ENCODE measurements around the gene JAGN1. TPM values are rescaled to one million over a fixed set of nuclear protein-coding genes. Genes with fewer than 3 reads are reported as not detected.
A peak's percentile ranks its signal among the peaks of the same experiment; 100 is the strongest.

JAGN1 gene
- total RNA-seq, 2 experiments from 2014 or later, result 21.0 to 29.5 TPM

GRCh38 chr3:9935966-9936510 is 45.6 kb downstream of the JAGN1 start:
- intact Hi-C loops (cut with micrococcal nuclease; ENCODE audit: unreplicated experiment), result loop anchor here (10.0 kb wide), 1 partner anchor 289 kb away; no protein-coding TSS in a partner anchor
- CTCF ChIA-PET (ENCODE audit: unreplicated experiment), result no interaction called here

GRCh38 chr3:9937486-9938238 is 47.3 kb downstream of the JAGN1 start:
- CTCF ChIA-PET (ENCODE audit: unreplicated experiment), result no interaction called here
- intact Hi-C loops (cut with micrococcal nuclease; ENCODE audit: unreplicated experiment), result loop anchor here (10.0 kb wide), 1 partner anchor 287 kb away; no protein-coding TSS in a partner anchor
- no peak overlapping the region for H3K27ac ChIP-seq (ENCODE audit: low read depth, low read length, poor library complexity, severe bottlenecking)

More at GRCh38 chr3:9935966-9936510, 45.6 kb downstream of the JAGN1 start:
- Histone ChIP-seq H3K27ac (ENCODE audit: low read depth, low read length, poor library complexity, severe bottlenecking) (no peak overlapping the region), H3K36me3 (ENCODE audit: insufficient read depth, low read length) (peaks cover 20% of the 10 kb centered on the region), H3K4me3 (ENCODE audit: low read depth, low read length, poor library complexity, severe bottlenecking) (no peak overlapping the region), H3K79me2 (ENCODE audit: insufficient read depth, low read depth, low read length) (no peaks in the 10 kb centered on the region; the same call in 1 of the 2 replicates), H3K9me3 (ENCODE audit: low read length) (no peaks in the 10 kb centered on the region), H3K4me1 (ENCODE audit: insufficient read depth, low read length, poor library complexity, severe bottlenecking) (peaks cover 22% of the 10 kb centered on the region), H3K9me2 (ENCODE audit: insufficient read depth, low read length) (no peaks in the 10 kb centered on the region), H3K4me2 (ENCODE audit: low read length) (peak overlapping the region; percentile 87), H4K20me1 (ENCODE audit: insufficient read depth, low read length) (no peaks in the 10 kb centered on the region), H2AFZ (ENCODE audit: low read length) (no peak overlapping the region)
- no peak for DNase-seq (ENCODE audit: low spot score)
- TF ChIP-seq CTCF (conservative IDR thresholded peaks at IDR 0.05; ENCODE audit: low read length) (no peak), EZH2phosphoT487 (IDR thresholded peaks at IDR 0.05; ENCODE audit: borderline replicate concordance, low read depth, low read length) (no peak)
- POLR2A ChIA-PET, result no interaction called here
- no TSS peak for BruUV-seq (replicated peaks)

More at GRCh38 chr3:9937486-9938238, 47.3 kb downstream of the JAGN1 start:
- no peak for TF ChIP-seq EZH2phosphoT487 (IDR thresholded peaks at IDR 0.05; ENCODE audit: borderline replicate concordance, low read depth, low read length)
- TF ChIP-seq CTCF (conservative IDR thresholded peaks at IDR 0.05; ENCODE audit: low read length), result no peak
- Histone ChIP-seq H3K36me3 (ENCODE audit: insufficient read depth, low read length) (peaks cover 22% of the 10 kb centered on the region), H4K20me1 (ENCODE audit: insufficient read depth, low read length) (no peaks in the 10 kb centered on the region), H3K4me1 (ENCODE audit: insufficient read depth, low read length, poor library complexity, severe bottlenecking) (peaks cover 18% of the 10 kb centered on the region), H3K9me3 (ENCODE audit: low read length) (no peaks in the 10 kb centered on the region), H2AFZ (ENCODE audit: low read length) (no peak overlapping the region), H3K9me2 (ENCODE audit: insufficient read depth, low read length) (no peaks in the 10 kb centered on the region), H3K4me2 (ENCODE audit: low read length) (no peak overlapping the region), H3K4me3 (ENCODE audit: low read depth, low read length, poor library complexity, severe bottlenecking) (no peak overlapping the region), H3K79me2 (ENCODE audit: insufficient read depth, low read depth, low read length) (no peaks in the 10 kb centered on the region; the same call in 1 of the 2 replicates)
- BruUV-seq (replicated peaks), result no TSS peak
- no peak for DNase-seq (ENCODE audit: low spot score)
- POLR2A ChIA-PET, result interaction anchor here (0.6 kb wide), 1 partner anchor 210 kb away, joined by 3 read pairs; no protein-coding TSS in a partner anchor

Data from OCI-LY7 (cell line).